PFSK-1 (cell line): ENCODE results near the gene ZNF180.

ENCODE experiments used
- FOXP2 ChIP-seq: optimal IDR thresholded peaks from 2 replicates; pipeline ENCODE3; 2011; ENCODE audit warnings: borderline replicate concordance, control low read depth, inconsistent platforms; ENCODE audit not compliant: insufficient read depth; ENCODE audit errors: extremely low read length, extremely low read depth
- POLR2AphosphoS5 ChIP-seq: IDR thresholded peaks from 2 replicates; pipeline ENCODE4 v1.6.1; 2012; ENCODE audit warnings: low read depth, mild to moderate bottlenecking, control low read depth, low read length, moderate library complexity
- REST ChIP-seq, 2 experiments: IDR thresholded peaks; 2 replicates each; pipeline versions ENCODE4 v1.6.1 to v1.8.0; 2011 to 2012; ENCODE audit warnings: low read depth in 2 of 2, low read length in 2 of 2, control low read depth in 1 of 2, inconsistent platforms in 1 of 2, mild to moderate bottlenecking in 1 of 2, moderate library complexity in 1 of 2; ENCODE audit not compliant: insufficient read depth in 1 of 2
- SIN3A ChIP-seq: IDR thresholded peaks from 2 replicates; pipeline ENCODE4 v1.6.1; 2012; ENCODE audit warnings: mild to moderate bottlenecking, low read length, moderate library complexity, borderline replicate concordance; ENCODE audit not compliant: insufficient read depth
- TAF1 ChIP-seq: IDR thresholded peaks from 2 replicates; pipeline ENCODE4 v1.6.1; 2012; ENCODE audit warnings: low read length, control low read depth, borderline replicate concordance; ENCODE audit not compliant: insufficient read depth

The ZNF180 gene

GRCh38 chr19:44515907-44516306 lies 15.6 kb upstream of the ZNF180 start:
- TF ChIP-seq REST (IDR thresholded peaks at IDR 0.05; ENCODE audit: insufficient read depth in 1 of 2, low read depth in 2 of 2, low read length in 2 of 2) (no peak), FOXP2 (no peak), POLR2AphosphoS5 (no peak), TAF1 (no peak), SIN3A (no peak)

- TF ChIP-seq FOXP2 (no peak), SIN3A (no peak), POLR2AphosphoS5 (no peak), TAF1 (no peak), REST (IDR thresholded peaks at IDR 0.05; ENCODE audit: insufficient read depth in 1 of 2, low read depth in 2 of 2, low read length in 2 of 2) (no peak)
These were observed 14.7 kb upstream of the ZNF180 start for GRCh38 chr19:44515031-44515430.

GRCh38 chr19:44512326-44513298 lies 12.3 kb upstream of the ZNF180 start:
- TF ChIP-seq FOXP2, result no peak
- TF ChIP-seq SIN3A, result peak; percentile 71; the same call in 1 of the 2 replicates
- TF ChIP-seq REST (IDR thresholded peaks at IDR 0.05; ENCODE audit: insufficient read depth in 1 of 2, low read depth in 2 of 2, low read length in 2 of 2), result peak; percentile 93 to 99

- no peak for TF ChIP-seq TAF1
- TF ChIP-seq SIN3A, result no peak
- TF ChIP-seq REST (IDR thresholded peaks at IDR 0.05; ENCODE audit: insufficient read depth in 1 of 2, low read depth in 2 of 2, low read length in 2 of 2), result no peak
- no peak for TF ChIP-seq POLR2AphosphoS5
- no peak for TF ChIP-seq FOXP2
These were observed 9.2 kb upstream of the ZNF180 start for GRCh38 chr19:44509478-44509877.
